Left cardiac atrium (tissue), 4 donors: ENCODE results near the gene VPS33B. TPM values are rescaled to one million over a fixed set of nuclear protein-coding genes. Genes with fewer than 3 reads are reported as not detected.
"Not testable (repeated sequence)": the region's sequence is repeated elsewhere in the genome, so short reads cannot be mapped to it uniquely, and the experiment has no call there.

Experiments
- ATAC-seq, 2 donors: fragments of 200-7000 bp; cut with Tn5 transposase; one replicate each; pipeline ENCODE4 v1.9.1; 2020; ENCODE audit warnings: mild to moderate bottlenecking in 2 of 2, moderate library complexity in 2 of 2
- DNase-seq: peaks from one replicate; pipeline ENCODE4 v3.0.0-alpha.2; 2020
- intact Hi-C, 2 donors: fragments of 100-400 bp; cut with DNase I; formaldehyde crosslinking; loops; one replicate each; pipeline versions ENCODE4 v1.14.1 to v1.15.1; 2022 to 2023
- total RNA-seq, 2 donors: library from RNA; stranded (reverse); fragmentation: NEBNext Ultra II Directional; extraction: Animal tissue kit (Norgen Biotek cat#: 25700); gene quantifications; one replicate each; pipeline ENCODE4 v1.2.1, GENCODE V29; 2021
- donor health status: DM: no; HTN: yes; CAD: no.
- donor health status: DM: no; HTN: yes; CAD: no; lungs with severe emphysema.
- donor health status: DM: yes; HTN: yes; CAD: no.
- donor health status: Dilated cardiomyopathy.

VPS33B gene
- total RNA-seq, 2 donors from 2014 or later, result 8.7 to 8.8 TPM

GRCh38 chr15:91040856-91041255 lies 18.5 kb upstream of the VPS33B start:
- DNase-seq, result no peak
- intact Hi-C loops, result no loop called here
- ATAC-seq, result no peak

DNA sequence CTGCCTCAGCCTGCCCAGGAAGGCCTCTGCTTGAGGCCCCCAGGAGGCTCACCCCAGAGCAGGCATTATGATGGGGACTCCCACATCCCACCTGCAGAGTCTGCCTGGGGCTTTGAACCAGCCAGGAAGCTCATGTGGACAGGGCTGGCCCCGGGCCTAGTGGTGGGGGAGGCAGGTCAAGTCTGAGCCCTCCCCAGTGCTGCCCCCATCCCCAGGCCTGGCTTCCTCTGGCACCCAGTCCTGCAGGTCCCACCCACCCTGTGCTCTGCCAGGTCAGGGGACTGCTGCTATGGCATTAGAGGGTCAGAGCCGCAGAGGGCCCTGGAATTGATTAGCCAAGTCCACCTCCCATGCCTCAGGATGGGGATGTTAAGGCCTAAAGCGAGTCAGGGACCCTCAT lies 17.6 kb upstream of the VPS33B start:
- intact Hi-C loops, result no loop called here
- DNase-seq (no peak), ATAC-seq (no peak)

GRCh38 chr15:91032919-91033803 lies 10.8 kb upstream of the VPS33B start:
- peak in 1 of 2 donors; percentile 30 for ATAC-seq
- intact Hi-C loops, result no loop called here
- peak; percentile 43 for DNase-seq

DNA sequence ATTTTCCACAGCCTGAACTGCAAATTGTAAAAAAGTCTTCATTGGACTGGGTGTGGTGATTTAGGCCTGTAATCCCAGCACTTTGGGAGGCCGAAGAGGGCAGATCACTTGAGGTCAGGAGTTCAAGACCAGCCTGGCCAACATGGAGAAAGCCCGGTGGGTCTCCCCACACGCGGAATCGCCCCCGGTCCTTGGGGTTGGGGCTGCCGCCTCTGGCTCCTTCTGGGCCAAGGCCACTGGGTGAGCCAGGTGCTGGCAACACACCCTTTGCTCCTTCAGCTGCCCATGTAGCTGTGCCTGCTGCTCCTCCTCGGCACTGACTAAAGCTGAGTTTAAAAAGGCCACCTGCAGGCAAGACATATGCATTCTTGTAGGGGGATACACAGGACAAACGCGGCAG lies 9.4 kb upstream of the VPS33B start:
- intact Hi-C loops, result no loop called here

GRCh38 chr15:91027677-91028076 lies 5.3 kb upstream of the VPS33B start:
- ATAC-seq (no peak), DNase-seq (no peak)
- intact Hi-C loops, result loop anchor here in 1 of 2 donors (10.0 kb wide), 1 partner anchor 73 kb away; the partner anchor contains the start of gene RCCD1

More for the DNA sequence above, 9.4 kb upstream of the VPS33B start:
- ATAC-seq (no peak), DNase-seq (no peak)

DNA sequence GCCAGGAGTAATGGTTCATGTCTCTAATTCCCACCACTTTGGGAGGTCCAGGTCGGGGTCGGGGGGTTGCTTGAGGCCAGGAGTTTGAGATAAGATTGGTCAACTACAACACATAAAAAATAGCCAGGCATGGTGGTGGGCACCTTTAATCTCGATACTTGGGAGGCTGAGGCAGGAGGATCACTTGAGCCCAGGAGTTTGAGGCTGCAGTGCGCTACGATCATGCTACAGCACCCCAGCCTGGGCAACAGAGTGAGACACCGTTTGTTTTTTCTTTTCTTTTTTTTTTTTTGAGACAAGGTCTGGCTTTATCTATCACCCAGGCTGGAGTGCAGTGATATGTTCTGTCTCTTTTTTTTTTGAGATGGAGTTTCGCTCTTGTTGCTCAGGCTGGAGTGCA lies 1.3 kb upstream of the VPS33B start:
- no peak for DNase-seq
- intact Hi-C loops, result loop anchor here in 1 of 2 donors (10.0 kb wide), 1 partner anchor 69 kb away; the partner anchor contains the start of gene RCCD1

DNA sequence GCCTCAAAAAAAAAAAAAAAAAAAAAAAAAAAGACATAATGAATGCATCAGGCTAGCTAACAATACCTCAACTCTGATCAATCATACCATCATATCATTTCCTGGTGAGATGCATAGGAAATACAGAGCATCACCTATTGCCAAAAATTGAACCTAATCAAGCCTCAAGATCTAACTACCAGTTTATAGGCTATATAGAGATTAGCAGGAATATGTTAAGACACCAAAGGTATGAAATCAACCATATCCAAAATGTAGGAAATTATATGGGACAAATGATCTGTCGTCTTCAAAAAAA lies 387 bp upstream of the VPS33B start:
- ATAC-seq, result no peak
- intact Hi-C loops, result loop anchor here in 1 of 2 donors (10.0 kb wide), 1 partner anchor 68 kb away; the partner anchor contains the start of gene RCCD1
- no peak for DNase-seq

More for the DNA sequence above, 1.3 kb upstream of the VPS33B start:
- no peak for ATAC-seq

GRCh38 chr15:91021516-91022074 lies 799 bp downstream of the VPS33B start:
- intact Hi-C loops, result loop anchor here in 1 of 2 donors (10.0 kb wide), 1 partner anchor 67 kb away; the partner anchor contains the start of gene RCCD1
- ATAC-seq (peak in 1 of 2 donors; percentile 8), DNase-seq (no peak)

DNA sequence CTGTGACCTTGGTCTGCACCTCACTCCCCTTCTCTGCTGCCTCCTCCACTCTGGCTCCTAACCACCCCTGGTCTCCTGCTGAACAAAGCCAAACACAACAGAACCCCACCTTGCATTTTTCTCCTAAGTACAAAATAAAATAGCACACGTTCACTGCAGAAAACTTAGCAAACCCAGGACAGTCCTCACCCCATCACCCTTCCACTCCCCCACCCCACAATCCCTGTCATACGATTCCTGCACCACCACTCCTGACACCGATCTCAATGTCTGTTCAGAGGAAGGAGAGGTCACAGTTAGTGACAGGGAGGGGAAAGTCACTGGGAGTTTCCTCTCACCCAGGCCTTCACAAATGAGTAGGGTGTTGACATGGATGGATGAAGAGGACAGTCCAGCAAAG lies 4.2 kb downstream of the VPS33B start:
- intact Hi-C loops, result no loop called here
- no peak for ATAC-seq
- DNase-seq, result no peak

- intact Hi-C loops, result no loop called here
- DNase-seq, result no peak
- no peak for ATAC-seq
Observed at GRCh38 chr15:91017716-91018115, 4.7 kb downstream of the VPS33B start.

GRCh38 chr15:91013701-91014100 lies 8.7 kb downstream of the VPS33B start:
- DNase-seq, intact Hi-C loops, ATAC-seq: not testable (repeated sequence)

DNA sequence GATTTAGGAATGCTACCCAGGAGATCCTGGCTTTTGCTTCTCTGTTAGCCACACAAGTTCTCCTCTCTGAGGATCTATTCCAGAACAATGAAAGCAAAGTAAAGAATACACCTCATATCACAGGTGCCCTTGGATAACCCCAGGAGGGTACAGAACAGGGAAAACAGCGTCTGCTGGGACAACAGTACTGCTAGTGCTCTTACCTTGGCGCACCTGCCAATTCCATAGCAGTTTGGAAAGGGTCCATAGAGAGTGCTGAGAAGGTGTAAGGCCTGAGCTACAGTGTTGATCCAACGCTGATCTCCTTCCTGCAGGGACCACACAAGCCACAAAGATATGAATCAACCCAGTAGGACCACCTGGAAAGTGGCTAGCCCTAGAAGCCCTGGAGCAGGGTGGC lies 15.1 kb downstream of the VPS33B start:
- intact Hi-C loops, result no loop called here
- DNase-seq, result no peak
- no peak for ATAC-seq

DNA sequence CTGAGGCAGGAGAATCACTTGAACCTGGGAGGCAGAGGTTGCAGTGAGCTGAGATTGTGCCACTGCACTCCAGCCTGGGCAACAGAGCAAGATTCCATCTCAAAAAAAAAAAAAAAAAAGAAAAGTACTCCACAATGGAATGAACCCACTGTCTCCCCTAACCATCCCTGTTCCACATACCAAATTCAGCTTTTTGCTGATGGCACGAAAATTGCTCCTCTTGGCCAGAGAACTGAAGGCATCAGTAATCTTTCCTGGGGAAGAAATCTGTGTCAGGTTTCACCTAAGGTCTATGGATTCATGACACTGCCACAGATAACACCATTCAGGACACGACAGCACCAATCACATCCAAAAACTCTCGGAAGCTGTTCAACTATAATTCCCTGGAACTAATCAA lies 21.2 kb downstream of the VPS33B start:
- ATAC-seq (no peak), DNase-seq (no peak)
- intact Hi-C loops, result no loop called here

DNA sequence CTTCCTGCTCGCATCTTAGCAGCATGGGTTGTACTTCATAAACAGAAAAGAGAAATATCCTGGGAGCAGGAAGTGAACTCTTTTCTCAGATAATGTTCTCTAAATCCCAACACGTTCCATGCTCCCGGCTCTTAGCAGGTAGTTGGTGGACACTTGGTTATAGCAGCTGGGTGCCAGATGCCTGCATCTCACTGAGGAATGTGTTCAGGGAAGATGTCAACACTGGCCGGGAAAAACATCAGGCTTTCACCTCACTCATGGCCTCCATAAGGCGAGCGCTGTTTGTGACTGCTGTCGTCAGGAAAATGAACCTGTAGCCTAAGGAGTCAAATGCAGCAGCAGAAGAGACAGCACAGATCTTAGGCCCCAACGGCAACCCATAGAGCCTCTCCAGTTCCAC lies 23.7 kb downstream of the VPS33B start:
- no peak for ATAC-seq
- intact Hi-C loops, result no loop called here
- no peak for DNase-seq

DNA sequence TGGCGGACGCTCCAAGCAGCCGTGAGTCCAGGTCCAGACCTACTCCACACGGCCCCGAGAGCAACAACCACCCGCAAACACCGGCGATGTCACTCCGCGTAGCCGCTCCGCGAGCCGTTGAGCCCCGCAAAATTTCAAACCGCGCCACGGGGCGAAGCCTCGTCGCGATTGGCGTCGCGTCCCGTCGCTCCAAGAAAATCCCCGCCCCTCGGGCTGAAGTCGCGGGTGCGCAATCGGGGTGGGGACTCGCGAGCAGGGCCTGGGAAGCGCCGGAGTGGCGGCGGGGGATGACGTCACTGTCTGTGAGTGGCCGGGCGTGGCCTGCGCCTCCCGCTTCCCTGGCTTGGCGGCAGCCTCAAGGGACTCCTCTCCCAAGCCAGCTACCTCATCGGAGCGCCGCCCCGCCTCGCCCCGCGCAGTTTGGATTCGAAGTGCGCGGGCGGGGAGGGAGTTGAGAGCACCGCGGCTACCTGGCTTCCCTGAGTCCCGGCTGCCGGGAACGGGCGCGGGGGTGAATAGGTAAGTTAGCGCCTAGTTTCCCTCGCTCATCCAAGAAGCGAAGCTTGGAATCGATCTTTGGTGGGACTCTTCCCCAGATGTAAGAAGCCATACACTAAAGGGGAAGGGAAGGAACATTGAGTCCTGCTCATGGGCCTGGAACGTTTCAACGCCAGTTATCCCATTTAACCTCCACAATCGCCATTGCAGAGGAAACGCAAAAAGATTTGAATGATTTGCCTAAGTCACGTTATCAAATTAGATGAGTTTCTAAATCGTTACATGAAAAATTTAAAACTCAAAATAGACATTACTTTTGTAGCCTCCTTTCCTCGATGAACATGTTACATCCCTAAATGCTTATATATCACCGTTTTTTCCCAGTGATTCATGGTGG lies 27.7 kb downstream of the VPS33B start, which contains the start of gene PRC1:
TSS of gene PRC1 (minus strand) at position 119 of the 895 bp plus-strand sequence. CDS start at position 1, 118 bp downstream.
- ATAC-seq, result peak; percentile 100
- DNase-seq, result peak; percentile 99
- intact Hi-C loops, result no loop called here

DNA sequence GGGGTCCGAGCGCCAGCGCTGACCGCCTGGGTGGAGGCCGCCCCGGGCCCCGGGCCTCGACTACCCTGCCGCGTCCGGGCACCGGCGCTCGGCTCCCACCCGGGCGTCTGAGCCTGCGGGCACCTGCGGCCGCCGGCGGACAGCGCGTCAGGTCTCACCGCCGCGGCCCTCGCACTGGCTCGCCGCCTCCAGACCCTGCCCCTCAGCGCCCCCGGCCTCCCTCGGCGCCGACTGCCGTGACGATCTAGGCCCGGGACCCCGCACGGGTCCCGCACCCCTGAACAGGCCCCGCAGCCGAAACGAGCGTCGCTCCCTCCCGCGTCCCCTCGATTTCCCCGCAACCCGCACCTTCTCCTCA lies 28.4 kb downstream of the VPS33B start:
- no peak for DNase-seq
- ATAC-seq, result peak; percentile 31 to 52
- intact Hi-C loops, result no loop called here

DNA sequence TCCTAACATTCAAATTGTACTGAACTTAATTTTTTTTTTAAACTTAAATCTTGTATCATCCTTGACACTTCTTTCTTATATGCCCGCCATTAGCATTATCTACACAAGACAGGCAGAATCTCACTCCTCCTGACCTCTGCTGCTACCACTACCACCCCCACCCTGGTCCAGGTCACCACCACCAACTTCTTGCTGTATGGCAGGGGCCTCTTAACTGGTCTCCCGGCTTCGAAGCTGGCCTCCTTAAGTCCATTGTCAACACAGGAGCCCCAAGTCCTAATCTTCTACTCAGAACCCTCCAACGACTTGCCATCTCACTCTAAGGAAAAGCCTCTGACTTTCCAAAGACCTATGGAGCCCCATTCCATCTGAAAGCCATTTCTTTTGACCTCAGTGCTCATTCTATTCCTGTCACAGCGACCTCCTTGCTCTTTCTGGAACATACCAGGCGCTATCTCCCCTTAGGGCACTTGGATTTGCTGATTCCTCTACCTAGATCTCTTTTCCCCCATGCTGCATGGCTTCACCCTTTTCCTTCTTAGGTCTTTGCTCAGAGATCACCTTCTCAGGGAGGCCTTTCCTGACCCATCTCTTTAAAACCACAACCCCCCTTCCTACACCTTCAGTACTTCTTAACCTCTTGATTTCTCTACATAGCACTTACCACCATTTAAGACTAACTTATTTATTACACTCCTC lies 30.7 kb downstream of the VPS33B start:
- DNase-seq, result no peak
- ATAC-seq, result no peak
- intact Hi-C loops, result no loop called here

DNA sequence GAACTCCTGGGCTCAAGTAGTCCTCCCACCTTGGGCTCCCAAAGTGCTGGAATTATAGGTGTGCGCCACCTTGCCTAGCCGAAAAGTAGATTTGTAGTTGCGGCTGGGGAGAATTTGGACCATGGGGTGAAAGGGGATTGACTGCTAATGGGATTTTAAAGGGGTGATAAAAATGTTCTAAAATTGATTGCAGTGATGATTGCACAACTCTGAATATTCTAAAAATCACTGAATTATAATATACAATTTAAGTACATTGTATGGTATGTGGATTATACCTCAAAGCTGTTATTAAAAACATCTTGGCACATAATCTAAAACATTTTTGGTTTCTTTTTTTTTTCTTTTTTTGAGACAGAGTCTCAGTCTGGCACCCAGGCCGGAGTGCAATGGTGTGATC lies 31.9 kb downstream of the VPS33B start:
- DNase-seq, result no peak
- no peak for ATAC-seq
- intact Hi-C loops, result no loop called here
